HEK293 (cell line): Measurements from ENCODE around the gene CMIP.
A peak's percentile ranks its signal among the peaks of the same experiment; 100 is the strongest.

Experiments used
- CTCF ChIA-PET: fragments of 350-600 bp; formaldehyde crosslinking; extraction: SDS; loops from one replicate; lab custom pipeline; 2021; ENCODE audit warnings: antibody characterized with exemption; lab: Yijun Ruan, JAX
- POLR2A ChIA-PET: fragments of 300-600 bp; formaldehyde crosslinking; extraction: SDS; loops from one replicate; lab custom pipeline; 2020; ENCODE audit warnings: antibody characterized with exemption, inconsistent platforms; lab: Yijun Ruan, JAX
- H3K27ac ChIP-seq: fragments of 200-500 bp; sonication (Bioruptor generic); 2 replicates; pipeline ENCODE4 v1.5.1; 2014; ENCODE audit warnings: low read depth, low read length, control low read depth, inconsistent platforms; ENCODE audit errors: extremely low read depth
- H3K36me3 ChIP-seq, 2 experiments: fragments of 200-500 bp in 1 of 2; sonication (Bioruptor generic) in 1 of 2; 1 replicate in 1 of 2; 2 replicates in 1 of 2; pipeline ENCODE4 v1.5.1; 2014 to 2017; ENCODE audit warnings: inconsistent platforms in 2 of 2, low read length in 2 of 2; ENCODE audit not compliant: control insufficient read depth in 2 of 2, insufficient read depth in 1 of 2
- H3K4me1 ChIP-seq: fragments of 200-500 bp; sonication (Bioruptor generic); 2 replicates; pipeline ENCODE4 v1.5.1; 2014; ENCODE audit warnings: mild to moderate bottlenecking, low read length, inconsistent platforms; ENCODE audit not compliant: control insufficient read depth, insufficient read depth
- H3K4me3 ChIP-seq: 2 replicates; pipeline ENCODE4 v1.5.1; 2011; ENCODE audit warnings: low read depth, mild to moderate bottlenecking, control low read depth, low read length, moderate library complexity
- H3K9me3 ChIP-seq: fragments of 200-500 bp; sonication (Bioruptor generic); 2 replicates; pipeline ENCODE4 v1.5.1; 2014; ENCODE audit warnings: low read depth, low read length, inconsistent platforms; ENCODE audit not compliant: control insufficient read depth, insufficient read depth
- ATF2 ChIP-seq: fragments of 450-650 bp; formaldehyde crosslinking; IDR thresholded peaks from 2 replicates; pipeline ENCODE4 v1.5.1; 2016; ENCODE audit warnings: missing biosample characterization, missing genetic modification characterization, low read depth
- CTCF ChIP-seq: fragments of 450-650 bp; formaldehyde crosslinking; IDR thresholded peaks from 2 replicates; pipeline ENCODE4 v1.5.1; 2016; ENCODE audit warnings: missing biosample characterization, missing genetic modification characterization
- SALL2 ChIP-seq: fragments of 450-650 bp; formaldehyde crosslinking; IDR thresholded peaks from 2 replicates; pipeline ENCODE4 v1.5.0; 2017; ENCODE audit warnings: missing biosample characterization, mild to moderate bottlenecking, missing genetic modification characterization, borderline replicate concordance
- ZBTB20 ChIP-seq: fragments of 450-650 bp; formaldehyde crosslinking; IDR thresholded peaks from 2 replicates; pipeline ENCODE4 v1.5.1; 2016; ENCODE audit warnings: missing biosample characterization, missing genetic modification characterization
- ZBTB49 ChIP-seq: fragments of 450-650 bp; formaldehyde crosslinking; IDR thresholded peaks from 2 replicates; pipeline ENCODE4 v1.5.1; 2016; ENCODE audit warnings: missing biosample characterization, missing genetic modification characterization, low read depth
- ZFHX2 ChIP-seq: fragments of 450-650 bp; formaldehyde crosslinking; conservative IDR thresholded peaks from 2 replicates; pipeline ENCODE4 v1.5.1; 2016; ENCODE audit warnings: missing biosample characterization, missing genetic modification characterization
- ZIC2 ChIP-seq: fragments of 450-650 bp; formaldehyde crosslinking; IDR thresholded peaks from 2 replicates; pipeline ENCODE4 v1.5.1; 2016; ENCODE audit warnings: missing biosample characterization, missing genetic modification characterization
- ZNF155 ChIP-seq: fragments of 450-650 bp; formaldehyde crosslinking; IDR thresholded peaks from 2 replicates; pipeline ENCODE4 v1.5.1; 2016; ENCODE audit warnings: missing biosample characterization, missing genetic modification characterization
- ZNF221 ChIP-seq: fragments of 450-650 bp; formaldehyde crosslinking; IDR thresholded peaks from 2 replicates; pipeline ENCODE4 v1.5.1; 2017; ENCODE audit warnings: missing biosample characterization, missing genetic modification characterization, borderline replicate concordance
- ZNF404 ChIP-seq: fragments of 450-650 bp; formaldehyde crosslinking; IDR thresholded peaks from 2 replicates; pipeline ENCODE4 v1.5.1; 2017; ENCODE audit warnings: missing biosample characterization, missing genetic modification characterization
- ZNF501 ChIP-seq: fragments of 450-650 bp; formaldehyde crosslinking; IDR thresholded peaks from 2 replicates; pipeline ENCODE4 v1.5.1; 2016; ENCODE audit warnings: missing biosample characterization, missing genetic modification characterization
- ZNF513 ChIP-seq: fragments of 450-650 bp; IDR thresholded peaks from 2 replicates; pipeline ENCODE4 v1.5.1; 2018; ENCODE audit warnings: missing biosample characterization, missing genetic modification characterization
- ZNF558 ChIP-seq: fragments of 450-650 bp; formaldehyde crosslinking; IDR thresholded peaks from 2 replicates; pipeline ENCODE4 v1.5.1; 2016; ENCODE audit warnings: missing biosample characterization, missing genetic modification characterization
- ZNF560 ChIP-seq: fragments of 450-650 bp; formaldehyde crosslinking; IDR thresholded peaks from 2 replicates; pipeline ENCODE4 v1.5.1; 2017; ENCODE audit warnings: missing biosample characterization, missing genetic modification characterization, borderline replicate concordance
- ZNF585B ChIP-seq: fragments of 450-650 bp; formaldehyde crosslinking; IDR thresholded peaks from 2 replicates; pipeline ENCODE4 v1.5.1; 2016; ENCODE audit warnings: missing biosample characterization, missing genetic modification characterization
- ZNF624 ChIP-seq: fragments of 450-650 bp; formaldehyde crosslinking; IDR thresholded peaks from 2 replicates; pipeline ENCODE4 v1.5.1; 2017; ENCODE audit warnings: missing biosample characterization, missing genetic modification characterization
- ZNF626 ChIP-seq: fragments of 450-650 bp; sonication (Bioruptor Pico); formaldehyde crosslinking; IDR thresholded peaks from 2 replicates; pipeline ENCODE4 v1.5.1; 2018; ENCODE audit warnings: missing biosample characterization, missing genetic modification characterization, inconsistent platforms
- ZNF677 ChIP-seq: fragments of 450-650 bp; IDR thresholded peaks from 2 replicates; pipeline ENCODE4 v1.5.0; 2018; ENCODE audit warnings: missing biosample characterization, mild to moderate bottlenecking, missing genetic modification characterization, moderate library complexity
- ZNF707 ChIP-seq: fragments of 450-650 bp; formaldehyde crosslinking; IDR thresholded peaks from 2 replicates; pipeline ENCODE4 v1.5.1; 2016; ENCODE audit warnings: missing biosample characterization, missing genetic modification characterization
- ZSCAN5A ChIP-seq: fragments of 450-650 bp; formaldehyde crosslinking; IDR thresholded peaks from 2 replicates; pipeline ENCODE4 v1.5.1; 2016; ENCODE audit warnings: missing biosample characterization, missing genetic modification characterization
- TF ChIP-seq, protein P1 (sequence below): fragments of 450-650 bp; formaldehyde crosslinking; IDR thresholded peaks from 2 replicates; pipeline ENCODE4 v1.5.1; 2016; ENCODE audit warnings: missing biosample characterization, missing genetic modification characterization

The CMIP gene

GRCh38 chr16:81472391-81472790 is 27.8 kb downstream of the CMIP start:
- Histone ChIP-seq H3K27ac (no peak overlapping the region), H3K4me3 (no peak overlapping the region), H3K9me3 (no peaks in the 10 kb centered on the region)
- CTCF ChIA-PET = no interaction called here
- no peak for TF ChIP-seq ZBTB20 (tag by site-specific recombination)
- no peak for TF ChIP-seq ZNF558 (tag by site-specific recombination)
- TF ChIP-seq ZNF560 (tag by site-specific recombination) = no peak
- TF ChIP-seq ZNF624 = no peak
- no peak for TF ChIP-seq ZFHX2 (tag by site-specific recombination)
- no peak for TF ChIP-seq ZNF707 (tag by site-specific recombination)
- no peak for TF ChIP-seq CTCF (tag by site-specific recombination)
- no peak for TF ChIP-seq ZNF501
- TF ChIP-seq, all 188 proteins: peak for 0
- Histone ChIP-seq H3K36me3 (peaks cover 0 to 15% of the 10 kb centered on the region in 2 experiments; a peak in 1 of 3 replicates), H3K4me1 (no peaks in the 10 kb centered on the region)
- POLR2A ChIA-PET = no interaction called here

- Histone ChIP-seq H3K4me1 (no peaks in the 10 kb centered on the region), H3K27ac (no peak overlapping the region), H3K9me3 (no peaks in the 10 kb centered on the region), H3K4me3 (no peak overlapping the region), H3K36me3 (peaks cover 0 to 15% of the 10 kb centered on the region in 2 experiments; a peak in 1 of 3 replicates)
- POLR2A ChIA-PET = no interaction called here
- TF ChIP-seq ZIC2 (tag by site-specific recombination) = peak; percentile 56
- TF ChIP-seq, protein P1, sequence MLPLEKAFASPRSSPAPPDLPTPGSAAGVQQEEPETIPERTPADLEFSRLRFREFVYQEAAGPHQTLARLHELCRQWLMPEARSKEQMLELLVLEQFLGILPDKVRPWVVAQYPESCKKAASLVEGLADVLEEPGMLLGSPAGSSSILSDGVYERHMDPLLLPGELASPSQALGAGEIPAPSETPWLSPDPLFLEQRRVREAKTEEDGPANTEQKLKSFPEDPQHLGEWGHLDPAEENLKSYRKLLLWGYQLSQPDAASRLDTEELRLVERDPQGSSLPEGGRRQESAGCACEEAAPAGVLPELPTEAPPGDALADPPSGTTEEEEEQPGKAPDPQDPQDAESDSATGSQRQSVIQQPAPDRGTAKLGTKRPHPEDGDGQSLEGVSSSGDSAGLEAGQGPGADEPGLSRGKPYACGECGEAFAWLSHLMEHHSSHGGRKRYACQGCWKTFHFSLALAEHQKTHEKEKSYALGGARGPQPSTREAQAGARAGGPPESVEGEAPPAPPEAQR (tag by site-specific recombination) = no peak
- TF ChIP-seq ZNF155 (tag by site-specific recombination) = no peak
- no peak for TF ChIP-seq ZNF677 (tag by site-specific recombination)
- no peak for TF ChIP-seq ATF2
- TF ChIP-seq ZNF585B (tag by site-specific recombination) = no peak
- CTCF ChIA-PET = no interaction called here
Measured at GRCh38 chr16:81473066-81473488, 28.5 kb downstream of the CMIP start.

DNA sequence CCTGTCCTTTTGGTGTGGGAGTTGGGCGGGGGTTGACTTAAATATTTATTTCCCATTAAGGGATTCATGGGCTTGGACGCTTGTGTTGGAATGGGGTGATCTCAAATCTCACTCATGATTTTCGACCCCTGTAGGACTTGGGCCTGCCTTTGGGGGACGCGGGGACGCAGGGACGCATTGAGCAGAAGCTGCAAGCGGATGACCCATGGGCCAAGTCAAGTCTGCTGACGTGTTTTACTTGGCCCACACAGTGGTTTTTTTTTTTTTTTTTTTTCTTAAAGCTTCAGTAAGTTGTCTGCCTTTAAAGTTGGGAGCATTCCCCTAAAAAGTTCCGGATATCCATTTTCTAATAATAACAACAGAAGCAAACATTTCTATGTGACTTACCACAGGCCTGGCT is 28.9 kb downstream of the CMIP start:
- H3K9me3 ChIP-seq = no peaks in the 10 kb centered on the region
- no peaks in the 10 kb centered on the region for H3K4me1 ChIP-seq
- ChIA-PET CTCF (interaction anchor here (1.1 kb wide), 1 partner anchor 12 kb away, joined by 4 read pairs; no protein-coding TSS in a partner anchor), POLR2A (no interaction called here)
- H3K27ac ChIP-seq = no peak overlapping the region
- H3K36me3 ChIP-seq = peaks cover 0 to 15% of the 10 kb centered on the region in 2 experiments; a peak in 1 of 3 replicates
- no peak overlapping the region for H3K4me3 ChIP-seq
- TF ChIP-seq ZBTB49 (tag by site-specific recombination) (no peak), ZNF677 (tag by site-specific recombination) (no peak), ZSCAN5A (tag by site-specific recombination) (no peak), ZNF404 (no peak), SALL2 (tag by site-specific recombination) (no peak), ZNF221 (tag by site-specific recombination) (no peak), ZNF626 (no peak), ZNF513 (tag by site-specific recombination) (no peak)
